GM10266 (cell line): ENCODE measurements around the gene SBNO1.
"Not testable (repeated sequence)": the region's sequence is repeated elsewhere in the genome, so short reads cannot be mapped to it uniquely, and the experiment has no call there.

Source experiments
- DNase-seq: peaks from one replicate; pipeline ENCODE4 v3.0.0; 2012; ENCODE audit errors: extremely low spot score
- TF ChIP-seq, protein P1 (sequence below): IDR thresholded peaks from 2 replicates; pipeline ENCODE4 v1.5.1; 2012; ENCODE audit warnings: mild to moderate bottlenecking, low read depth; ENCODE audit not compliant: control insufficient read depth, insufficient read depth; ENCODE audit errors: missing control alignments

Gene SBNO1

DNA sequence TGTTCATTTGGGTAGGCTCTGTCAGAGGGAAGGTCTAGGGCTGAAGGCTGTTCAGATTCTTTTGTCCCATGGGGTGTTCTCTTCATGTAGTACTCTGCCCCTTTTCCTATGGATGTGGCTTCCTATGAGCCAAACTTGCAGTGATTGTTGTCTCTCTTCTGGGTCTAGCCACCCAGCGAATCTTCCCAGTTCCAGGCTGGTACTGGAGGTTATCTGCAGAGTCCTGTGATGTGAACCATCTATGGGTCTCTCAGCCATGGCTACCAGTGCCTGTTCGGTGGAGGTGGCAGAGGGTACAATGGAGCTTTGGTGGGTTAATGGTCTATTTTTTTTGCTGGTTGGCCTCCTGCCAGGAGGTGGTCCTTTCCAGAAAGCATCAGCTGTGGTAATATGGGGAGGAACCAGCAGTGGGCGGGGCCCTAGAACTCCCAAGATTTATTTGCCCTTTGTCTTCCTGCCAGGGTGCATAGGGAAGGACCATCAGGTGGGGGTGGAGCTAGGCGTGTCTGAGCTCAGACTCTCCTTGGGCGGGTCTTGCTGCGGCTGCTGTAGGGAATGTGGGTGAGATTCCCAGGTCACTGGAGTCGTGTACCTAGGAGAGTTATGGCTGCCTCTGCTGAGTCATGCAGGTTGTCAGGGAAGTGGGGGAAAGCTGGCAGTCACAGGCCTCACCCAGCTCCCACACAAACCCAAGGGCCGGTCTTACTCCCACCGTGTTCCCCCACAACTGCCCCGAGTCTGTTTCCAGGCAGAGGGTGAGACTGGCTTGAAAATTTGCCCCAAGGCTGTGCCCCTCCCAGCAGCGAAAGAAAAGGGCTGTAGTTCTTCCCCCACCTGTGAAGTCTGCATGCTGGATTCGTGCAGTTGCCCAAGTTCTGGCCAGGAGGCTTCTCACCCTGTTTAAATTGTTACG, 113.9 kb downstream of the SBNO1 start:
- DNase-seq: no peak
- TF ChIP-seq, protein P1, sequence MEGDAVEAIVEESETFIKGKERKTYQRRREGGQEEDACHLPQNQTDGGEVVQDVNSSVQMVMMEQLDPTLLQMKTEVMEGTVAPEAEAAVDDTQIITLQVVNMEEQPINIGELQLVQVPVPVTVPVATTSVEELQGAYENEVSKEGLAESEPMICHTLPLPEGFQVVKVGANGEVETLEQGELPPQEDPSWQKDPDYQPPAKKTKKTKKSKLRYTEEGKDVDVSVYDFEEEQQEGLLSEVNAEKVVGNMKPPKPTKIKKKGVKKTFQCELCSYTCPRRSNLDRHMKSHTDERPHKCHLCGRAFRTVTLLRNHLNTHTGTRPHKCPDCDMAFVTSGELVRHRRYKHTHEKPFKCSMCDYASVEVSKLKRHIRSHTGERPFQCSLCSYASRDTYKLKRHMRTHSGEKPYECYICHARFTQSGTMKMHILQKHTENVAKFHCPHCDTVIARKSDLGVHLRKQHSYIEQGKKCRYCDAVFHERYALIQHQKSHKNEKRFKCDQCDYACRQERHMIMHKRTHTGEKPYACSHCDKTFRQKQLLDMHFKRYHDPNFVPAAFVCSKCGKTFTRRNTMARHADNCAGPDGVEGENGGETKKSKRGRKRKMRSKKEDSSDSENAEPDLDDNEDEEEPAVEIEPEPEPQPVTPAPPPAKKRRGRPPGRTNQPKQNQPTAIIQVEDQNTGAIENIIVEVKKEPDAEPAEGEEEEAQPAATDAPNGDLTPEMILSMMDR: no peak

GRCh38 chr12:123248996-123249741, 115.5 kb downstream of the SBNO1 start:
- DNase-seq: not testable (repeated sequence)

GRCh38 chr12:123248129-123248528, 116.5 kb downstream of the SBNO1 start:
- not testable (repeated sequence) for DNase-seq

DNA sequence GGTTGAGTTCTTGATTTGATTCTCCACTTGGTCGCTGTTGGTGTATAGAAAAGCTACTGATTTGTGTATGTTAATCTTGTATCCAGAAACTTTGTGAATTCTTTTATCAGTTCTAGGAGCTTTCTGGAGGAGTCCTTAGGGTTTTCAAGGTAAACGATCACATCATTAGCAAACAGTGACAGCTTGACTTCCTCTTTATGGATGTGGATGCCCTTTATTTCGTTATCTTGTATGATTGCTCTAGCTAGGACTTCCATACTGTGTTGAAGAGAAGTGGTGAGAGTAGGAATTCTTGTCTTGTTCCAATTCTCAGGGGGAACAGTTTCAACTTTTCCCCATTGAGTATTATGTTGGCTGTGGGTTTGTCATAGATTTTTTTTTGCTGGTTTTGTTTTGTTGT, 119.0 kb downstream of the SBNO1 start:
- TF ChIP-seq, protein P1: no peak
- no peak for DNase-seq

- no peak for DNase-seq
- TF ChIP-seq, protein P1: no peak
Measured at GRCh38 chr12:123243671-123244262, 120.9 kb downstream of the SBNO1 start.

GRCh38 chr12:123242116-123242904, 122.3 kb downstream of the SBNO1 start:
- TF ChIP-seq, protein P1: no peak
- DNase-seq: no peak
